ENCODE results near the gene CPLX4. TPM values are rescaled to one million over a fixed set of nuclear protein-coding genes. Genes with fewer than 3 reads are reported as not detected.
A peak's percentile ranks its signal among the peaks of the same experiment; 100 is the strongest.
"Not testable (repeated sequence)": the region's sequence is repeated elsewhere in the genome, so short reads cannot be mapped to it uniquely, and the experiment has no call there.

CPLX4 gene
- total RNA-seq, 1 donor from 2014 or later, result not detected

GRCh38 chr18:59269563-59270119 is 48.8 kb downstream of the CPLX4 start:
- no peak for DNase-seq

DNA sequence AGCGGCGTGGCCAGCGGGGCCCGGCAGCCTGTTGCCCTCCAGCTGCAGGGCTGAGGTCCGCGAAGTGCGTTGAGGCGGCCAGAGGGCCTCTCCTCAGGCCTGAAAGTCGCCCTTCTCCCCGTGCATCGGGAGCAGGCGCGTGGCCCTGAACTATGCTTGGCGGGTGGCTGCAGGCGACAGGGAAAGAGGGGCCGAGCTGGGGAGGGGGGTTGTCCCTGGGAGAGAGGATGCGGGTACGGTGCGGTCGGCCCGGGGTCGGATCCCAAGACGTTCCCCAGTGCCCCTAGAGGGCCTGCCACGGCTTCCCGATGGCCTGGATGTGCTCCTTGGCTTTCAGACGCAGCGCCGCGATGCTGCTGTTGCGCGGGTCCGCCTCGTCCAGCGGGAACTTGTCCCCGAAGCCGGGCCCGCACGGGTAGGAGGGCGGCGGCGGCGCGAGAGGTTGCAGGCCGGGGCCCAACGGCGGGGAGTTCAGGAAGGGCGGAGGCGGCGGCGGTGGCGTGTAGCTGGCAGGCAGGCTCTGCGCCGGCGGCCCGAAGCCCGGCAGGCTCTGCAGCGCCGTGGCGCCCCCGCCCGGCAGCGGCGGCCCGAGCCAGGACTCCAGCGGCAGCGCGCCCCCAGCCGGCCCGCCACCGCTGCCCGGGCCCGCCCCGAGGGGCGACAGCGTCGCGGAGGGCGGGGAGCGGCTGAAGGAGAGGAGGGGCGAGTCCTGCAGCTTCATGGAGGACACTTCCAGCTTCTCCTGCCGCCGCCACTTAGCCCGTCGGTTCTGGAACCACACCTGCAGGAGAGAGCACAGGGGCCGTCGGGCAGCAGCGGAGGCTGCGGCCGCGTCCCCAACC is 49.5 kb downstream of the CPLX4 start:
- DNase-seq, result no peak

DNA sequence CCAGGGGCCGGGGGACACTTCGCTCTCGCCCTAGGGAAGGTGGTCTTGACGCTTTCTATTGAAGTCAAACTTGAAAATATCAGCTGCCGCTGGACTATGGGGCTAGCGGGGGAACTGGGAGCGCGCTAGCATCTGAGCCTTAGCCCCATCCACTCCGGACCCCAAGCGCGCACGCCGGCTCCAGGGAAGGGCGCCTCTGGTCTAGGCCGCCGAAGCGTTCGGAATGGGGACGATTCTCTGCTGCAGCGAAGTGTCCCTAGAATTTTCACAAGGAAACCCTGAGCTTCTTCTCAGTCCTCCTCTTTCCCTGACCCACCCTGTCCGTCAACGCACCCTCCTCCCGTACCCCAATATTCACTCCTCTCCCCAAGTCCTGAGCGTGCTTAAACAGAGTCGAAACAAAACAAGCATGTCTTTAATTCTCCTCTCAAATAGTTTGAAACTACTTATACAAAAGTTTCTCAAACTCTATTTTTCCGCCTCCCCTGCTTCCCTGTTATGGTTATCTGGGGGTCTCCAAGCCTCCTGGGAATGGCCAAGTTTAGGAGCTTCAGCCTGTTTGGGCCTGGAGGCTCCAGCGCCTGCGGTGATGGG is 50.2 kb downstream of the CPLX4 start:
- DNase-seq, result no peak

- DNase-seq, result no peak
Observed at GRCh38 chr18:59267503-59268126, 50.8 kb downstream of the CPLX4 start.

- no peak for DNase-seq
Observed at GRCh38 chr18:59266886-59267502, 51.5 kb downstream of the CPLX4 start.

DNA sequence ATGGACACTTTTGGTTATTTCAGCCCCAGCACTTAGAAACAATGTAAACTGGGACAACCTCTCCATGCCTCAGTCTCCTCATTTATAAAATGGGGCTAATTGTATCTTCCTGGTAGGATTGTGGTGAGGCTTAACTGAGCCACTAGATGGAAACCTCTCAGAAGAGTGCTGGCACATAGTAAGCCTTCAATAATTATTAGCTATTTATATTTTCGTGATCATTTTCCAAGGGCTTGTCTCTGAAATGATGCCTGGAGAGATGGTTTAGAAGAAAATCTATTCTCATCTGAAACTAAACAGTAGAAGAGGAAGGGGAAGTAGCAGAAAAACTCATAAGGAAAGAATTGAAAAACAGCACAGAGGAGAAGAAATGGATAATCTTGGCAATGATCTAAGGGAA is 52.0 kb downstream of the CPLX4 start:
- no peak for DNase-seq

DNA sequence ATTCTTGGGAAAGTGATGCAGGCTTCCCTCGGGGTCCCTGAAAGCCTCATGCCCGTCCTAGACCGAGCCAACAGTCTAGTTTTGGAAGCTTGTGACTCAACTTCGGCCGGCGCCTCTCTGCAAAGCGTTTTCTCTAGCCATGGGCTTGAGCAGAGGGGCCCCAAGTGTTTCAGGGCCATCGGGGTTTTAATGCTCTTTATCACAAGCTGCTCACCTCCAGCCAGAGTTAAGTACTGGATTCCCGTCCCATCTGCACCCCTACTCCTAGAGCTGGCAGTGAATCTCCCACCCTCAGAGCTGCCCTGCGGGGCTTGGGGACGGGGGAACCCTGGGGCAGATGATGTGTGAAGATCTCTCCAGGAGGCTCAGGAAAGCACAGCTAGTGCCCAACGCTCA is 52.5 kb downstream of the CPLX4 start:
- DNase-seq, result no peak

DNA sequence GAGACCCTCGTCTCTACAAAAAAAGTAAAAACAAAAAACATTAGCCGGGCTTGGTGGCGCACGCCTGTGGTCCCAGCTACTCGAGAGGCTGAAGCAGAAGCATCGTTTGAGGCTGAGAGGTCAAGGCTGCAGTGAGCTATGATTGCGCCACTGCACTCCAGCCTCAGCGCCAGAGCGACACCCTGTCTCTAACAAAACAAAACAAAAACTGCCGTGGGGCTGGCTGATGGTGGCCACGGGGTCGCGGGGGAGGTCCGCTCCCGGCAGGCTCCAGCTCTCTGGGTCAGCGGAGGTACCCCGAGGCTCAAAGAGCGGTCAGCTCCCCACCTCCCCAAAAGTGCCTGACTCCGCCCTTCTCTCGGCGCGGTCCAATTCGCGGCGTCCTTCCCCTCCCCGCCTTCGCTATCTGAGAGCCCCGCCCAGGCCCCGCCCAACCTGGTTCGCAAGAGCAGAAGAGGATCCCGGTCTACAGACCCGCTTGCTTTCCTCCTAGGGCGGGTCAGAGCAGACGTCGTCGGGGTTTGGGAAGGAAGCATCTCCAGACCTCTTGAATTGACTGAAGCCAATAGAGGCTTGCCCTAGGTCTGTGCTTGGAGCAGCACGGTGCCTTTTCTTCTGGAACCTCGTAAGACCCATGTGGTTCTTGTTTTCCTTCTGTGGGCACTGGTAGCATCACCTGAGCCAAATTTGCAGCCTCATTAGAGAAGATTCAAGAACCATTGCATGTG is 53.0 kb downstream of the CPLX4 start:
- no peak for DNase-seq

DNA sequence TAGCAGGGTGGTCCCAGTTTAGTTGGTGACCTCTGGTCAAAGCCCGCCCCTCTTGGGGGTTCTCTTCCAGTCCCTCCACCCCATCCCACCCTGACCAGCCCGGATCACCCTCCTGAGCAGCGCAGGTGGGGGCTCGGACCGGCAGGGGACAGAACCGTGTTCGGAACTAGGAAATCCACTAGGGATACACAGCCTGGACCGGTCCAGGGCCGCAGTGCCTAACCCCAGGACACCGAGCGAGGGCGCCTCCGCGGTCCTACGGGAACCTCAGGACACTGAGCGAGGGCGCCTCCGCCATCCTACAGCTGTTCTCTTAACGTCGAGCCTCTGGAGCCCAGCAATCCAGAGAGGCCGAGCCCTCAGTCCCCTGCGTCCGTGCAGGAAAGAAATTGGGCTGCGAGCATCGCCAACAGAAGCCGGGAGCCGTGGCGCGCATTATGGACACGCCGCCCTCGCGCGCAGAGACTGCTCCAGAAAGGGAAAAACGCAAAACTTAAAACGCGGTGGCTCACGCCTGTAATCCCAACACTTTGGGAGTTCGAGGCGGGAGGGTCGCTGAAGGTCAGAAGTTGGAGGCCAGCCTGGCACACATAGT is 53.7 kb downstream of the CPLX4 start:
- no peak for DNase-seq

GRCh38 chr18:59264121-59264571 is 54.3 kb downstream of the CPLX4 start:
- no peak for DNase-seq

DNA sequence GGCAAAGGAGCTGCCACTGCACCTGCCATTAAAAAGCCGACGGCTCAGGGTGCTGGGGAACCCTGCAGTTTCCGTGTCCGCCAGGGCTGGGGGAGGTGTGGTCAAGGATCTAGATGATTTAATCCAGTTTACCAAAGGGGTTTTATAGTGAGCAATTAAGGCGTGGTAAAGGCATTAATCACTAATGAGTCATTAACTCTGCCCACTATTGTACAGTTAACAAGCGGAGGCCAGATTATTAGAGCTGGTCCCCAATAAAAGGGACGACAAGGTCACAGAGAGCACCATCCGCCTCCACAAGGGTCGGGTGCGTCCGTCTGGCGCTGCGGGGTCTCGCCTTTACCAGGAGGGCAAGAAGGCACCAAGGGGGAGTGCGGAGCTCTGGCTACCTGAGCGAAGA is 54.8 kb downstream of the CPLX4 start:
- no peak for DNase-seq

DNA sequence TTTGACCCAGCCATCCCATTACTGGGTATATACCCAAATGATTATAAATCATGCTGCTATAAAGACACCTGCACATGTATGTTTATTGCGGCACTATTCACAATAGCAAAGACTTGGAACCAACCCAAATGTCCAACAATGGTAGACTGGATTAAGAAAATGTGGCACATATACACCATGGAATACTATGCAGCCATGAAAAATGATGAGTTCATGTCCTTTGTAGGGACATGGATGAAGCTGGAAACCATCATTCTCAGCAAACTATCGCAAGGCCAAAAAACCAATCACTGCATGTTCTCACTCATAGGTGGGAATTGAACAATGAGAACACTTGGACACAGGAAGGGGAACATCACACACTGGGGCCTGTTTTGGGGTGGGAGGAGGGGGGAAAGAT is 56.2 kb downstream of the CPLX4 start:
- DNase-seq, result not testable (repeated sequence)

DNA sequence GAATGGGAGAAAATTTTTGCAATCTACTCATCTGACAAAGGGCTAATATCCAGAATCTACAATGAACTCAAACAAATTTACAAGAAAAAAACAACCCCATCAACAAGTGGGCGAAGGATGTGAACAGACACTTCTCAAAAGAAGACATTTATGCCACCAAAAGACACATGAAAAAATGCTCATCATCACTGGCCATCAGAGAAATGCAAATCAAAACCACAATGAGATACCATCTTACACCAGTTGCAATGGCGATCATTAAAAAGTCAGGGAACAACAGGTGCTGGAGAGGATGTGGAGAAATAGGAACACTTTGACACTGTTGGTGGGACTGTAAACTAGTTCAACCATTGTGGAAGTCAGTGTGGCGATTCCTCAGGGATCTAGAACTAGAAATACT is 56.6 kb downstream of the CPLX4 start:
- DNase-seq, result not testable (repeated sequence)

- not testable (repeated sequence) for DNase-seq
Observed at GRCh38 chr18:59255491-59255890, 63.0 kb downstream of the CPLX4 start.

DNA sequence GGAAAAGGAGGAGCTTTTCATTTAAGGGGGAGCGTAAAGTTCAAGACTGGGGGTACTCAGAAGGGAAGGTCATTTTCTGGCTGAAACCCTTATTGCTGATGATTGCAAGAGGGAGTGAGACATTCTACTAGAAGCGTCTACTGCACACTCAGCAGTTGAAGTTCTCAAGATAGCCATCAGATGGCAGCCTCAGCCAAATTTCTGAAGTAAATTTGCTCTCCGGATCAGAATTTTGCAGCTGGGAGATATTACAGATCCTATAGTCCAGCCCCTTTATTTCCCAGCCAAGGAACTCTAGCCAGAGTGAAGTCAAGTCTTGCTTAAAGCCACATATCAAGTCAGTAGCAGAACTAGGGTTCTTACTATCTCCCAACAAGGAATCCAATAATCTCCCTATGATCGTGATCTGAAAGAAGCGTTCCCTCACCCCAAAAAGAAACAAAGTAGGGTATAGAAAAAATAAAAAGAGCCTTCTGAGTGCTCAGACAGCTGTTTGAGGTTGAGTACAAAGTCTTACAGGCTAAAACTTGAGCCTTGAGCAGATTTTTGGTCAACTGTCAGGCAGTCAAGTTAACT is 69.2 kb downstream of the CPLX4 start:
- peak; percentile 8 for DNase-seq

GRCh38 chr18:59246796-59247195 is 71.7 kb downstream of the CPLX4 start:
- no peak for DNase-seq

Other genes with a start within 250 kb of the CPLX4 start
- 56.0 TPM for gene SEC11C, start 178.8 kb downstream of the CPLX4 start, total RNA-seq
- gene GRP, start 98.5 kb downstream of the CPLX4 start, total RNA-seq, result 9.4 TPM
- gene RAX, start 45.2 kb downstream of the CPLX4 start, total RNA-seq, result not detected
- 52.6 TPM for gene LMAN1, start 40.6 kb upstream of the CPLX4 start, total RNA-seq